Testis (tissue), 2 donors: ENCODE results near the gene SLC39A12.

Experiments
- CTCF ChIP-seq, 3 experiments: fragments of 450-650 bp in 2 of 3; fragments of 200-600 bp in 1 of 3; sonication (generic) in 1 of 3; IDR thresholded peaks; one replicate each; pipeline ENCODE4 v1.5.1; 2016 to 2019; ENCODE audit warnings: antibody characterized with exemption in 3 of 3, mild to moderate bottlenecking in 2 of 3, moderate library complexity in 1 of 3
- POLR2A ChIP-seq: fragments of 450-650 bp; IDR thresholded peaks from one replicate; pipeline ENCODE4 v1.6.1; 2017; ENCODE audit warnings: antibody characterized with exemption, mild to moderate bottlenecking, moderate library complexity

- TF ChIP-seq CTCF (IDR thresholded peaks at IDR 0.05) (no peak), POLR2A (no peak)
Measured at GRCh38 chr10:17914169-17915045, 37.3 kb upstream of the SLC39A12 start.
